AG04450 (cell line): Measurements from ENCODE around the gene MPRIP. TPM values are rescaled to one million over a fixed set of nuclear protein-coding genes. Genes with fewer than 3 reads are reported as not detected.

ENCODE experiments used
- CTCF ChIA-PET: fragments of 300-600, 350-600 bp; formaldehyde crosslinking; extraction: SDS; loops from one replicate; lab custom pipeline; 2022; ENCODE audit warnings: antibody characterized with exemption, inconsistent platforms; lab: Charles Lee
- POLR2A ChIA-PET: fragments of 350-600 bp; formaldehyde crosslinking; extraction: SDS; loops from one replicate; lab custom pipeline; 2021; ENCODE audit warnings: antibody characterized with exemption, inconsistent platforms; lab: Yijun Ruan, JAX
- DNase-seq: peaks from one replicate; pipeline ENCODE4 v3.0.0-alpha.2; 2011; ENCODE audit warnings: low read depth, low spot score
- H3K27ac ChIP-seq: one replicate; pipeline ENCODE4 v1.5.1; 2012; ENCODE audit warnings: low read depth, low read length, control low read depth
- H3K27me3 ChIP-seq: one replicate; pipeline ENCODE4 v1.6.0; 2012; ENCODE audit warnings: low read length; ENCODE audit not compliant: control insufficient read depth, insufficient read depth
- H3K4me3 ChIP-seq: 2 replicates; pipeline ENCODE4 v1.5.1; 2011; ENCODE audit warnings: mild to moderate bottlenecking, low read depth, low read length, control low read depth
- H3K9me3 ChIP-seq: 2 replicates; pipeline ENCODE4 v1.5.1; 2012; ENCODE audit warnings: low read length; ENCODE audit not compliant: control insufficient read depth, insufficient read depth
- polyA plus RNA-seq: library from polyadenylated mRNA; depleted of rRNA; stranded (reverse); fragments of >200 nt; gene quantifications from 2 replicates; pipeline ENCODE4 v1.2.3, GENCODE V29; 2011
- TF ChIP-seq, protein P1 (sequence below): IDR thresholded peaks from 2 replicates; pipeline ENCODE4 v1.5.1; 2011; ENCODE audit warnings: low read depth, low read length, control low read depth, inconsistent platforms

Gene MPRIP
- polyA plus RNA-seq, 1 experiment = 95.0 TPM

DNA sequence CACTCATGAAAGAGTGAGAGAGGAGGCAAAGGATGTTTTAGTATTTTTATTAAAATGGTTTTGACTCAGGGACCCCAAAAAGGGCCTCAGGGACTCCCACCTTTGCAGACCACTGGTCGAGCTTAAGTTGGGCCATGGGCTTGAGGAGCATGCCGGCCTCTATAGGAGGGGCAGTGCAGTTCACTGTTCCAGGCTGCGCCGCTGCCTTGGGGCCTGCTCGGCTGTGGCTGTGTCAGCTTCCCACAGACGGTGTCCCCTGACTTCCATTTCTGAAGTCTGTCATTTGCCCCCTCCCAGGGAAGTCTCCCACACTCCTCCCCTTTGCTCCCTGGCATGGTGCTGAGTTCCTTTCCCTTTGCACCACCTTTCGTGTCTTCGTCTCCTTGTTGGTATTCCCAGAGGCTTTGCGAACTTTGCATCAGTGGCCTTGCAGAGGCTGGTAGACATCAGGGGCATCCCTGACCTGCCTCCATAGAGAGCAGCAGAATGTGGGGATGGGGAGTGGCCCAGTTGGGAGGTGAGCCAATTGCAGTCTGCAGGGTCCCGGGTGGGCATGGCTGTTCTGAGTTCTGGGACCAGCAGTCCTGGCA, 17.1 kb downstream of the MPRIP start:
- POLR2A ChIA-PET = no interaction called here
- Histone ChIP-seq H3K4me3 (no peak overlapping the region), H3K27me3 (no peaks in the 10 kb centered on the region), H3K9me3 (no peaks in the 10 kb centered on the region), H3K27ac (no peak overlapping the region)
- TF ChIP-seq, protein P1, sequence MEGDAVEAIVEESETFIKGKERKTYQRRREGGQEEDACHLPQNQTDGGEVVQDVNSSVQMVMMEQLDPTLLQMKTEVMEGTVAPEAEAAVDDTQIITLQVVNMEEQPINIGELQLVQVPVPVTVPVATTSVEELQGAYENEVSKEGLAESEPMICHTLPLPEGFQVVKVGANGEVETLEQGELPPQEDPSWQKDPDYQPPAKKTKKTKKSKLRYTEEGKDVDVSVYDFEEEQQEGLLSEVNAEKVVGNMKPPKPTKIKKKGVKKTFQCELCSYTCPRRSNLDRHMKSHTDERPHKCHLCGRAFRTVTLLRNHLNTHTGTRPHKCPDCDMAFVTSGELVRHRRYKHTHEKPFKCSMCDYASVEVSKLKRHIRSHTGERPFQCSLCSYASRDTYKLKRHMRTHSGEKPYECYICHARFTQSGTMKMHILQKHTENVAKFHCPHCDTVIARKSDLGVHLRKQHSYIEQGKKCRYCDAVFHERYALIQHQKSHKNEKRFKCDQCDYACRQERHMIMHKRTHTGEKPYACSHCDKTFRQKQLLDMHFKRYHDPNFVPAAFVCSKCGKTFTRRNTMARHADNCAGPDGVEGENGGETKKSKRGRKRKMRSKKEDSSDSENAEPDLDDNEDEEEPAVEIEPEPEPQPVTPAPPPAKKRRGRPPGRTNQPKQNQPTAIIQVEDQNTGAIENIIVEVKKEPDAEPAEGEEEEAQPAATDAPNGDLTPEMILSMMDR = no peak
- CTCF ChIA-PET = no interaction called here
- no peak for DNase-seq

DNA sequence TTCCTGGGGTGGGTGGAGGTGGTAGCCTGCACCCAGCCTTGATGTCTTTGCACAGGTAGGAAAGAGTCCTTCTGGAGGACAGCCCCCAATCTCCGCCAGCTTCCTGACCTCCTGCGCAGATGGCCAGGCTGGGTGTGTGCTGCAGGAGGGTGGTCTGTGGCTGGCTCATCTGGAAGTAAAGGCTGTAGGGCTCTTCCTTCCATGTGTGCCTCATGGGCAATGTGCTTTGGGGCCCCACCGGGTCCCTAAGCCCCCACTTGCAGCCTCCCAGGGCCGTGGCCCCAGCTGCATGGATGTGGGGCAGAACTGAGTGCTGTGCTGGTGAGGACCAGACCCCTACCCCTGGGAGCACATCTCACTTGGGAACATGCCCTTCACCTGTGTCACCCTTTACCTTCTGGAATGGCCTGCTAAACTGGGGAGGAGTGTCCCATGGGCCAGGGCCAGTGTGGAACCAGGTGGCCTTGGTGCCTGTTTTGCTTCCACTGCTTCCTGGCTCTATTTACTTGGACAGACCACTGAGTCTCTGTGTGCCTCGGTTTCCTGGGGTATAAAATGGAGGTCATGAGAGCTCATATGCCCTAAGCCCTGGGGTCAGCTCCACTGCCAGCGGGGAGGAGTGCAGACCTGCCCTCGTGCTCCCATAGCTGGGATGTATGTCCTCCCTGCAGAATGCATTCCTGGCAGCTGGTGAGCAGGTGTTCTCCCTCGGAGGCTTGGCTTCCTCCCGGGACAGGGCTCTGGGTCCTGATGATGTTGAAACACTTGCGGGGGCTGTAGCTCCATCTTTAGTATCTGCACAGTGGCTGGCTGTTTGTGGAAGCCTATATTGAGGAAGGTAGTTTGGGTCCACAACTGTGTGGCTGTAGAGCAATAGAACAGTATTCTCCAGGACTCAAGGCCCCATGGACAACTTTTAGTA, 18.0 kb downstream of the MPRIP start:
- H3K27me3 ChIP-seq = no peaks in the 10 kb centered on the region
- no peak overlapping the region for H3K27ac ChIP-seq
- TF ChIP-seq, protein P1 = no peak
- no peaks in the 10 kb centered on the region for H3K9me3 ChIP-seq
- DNase-seq = no peak
- no peak overlapping the region for H3K4me3 ChIP-seq
- ChIA-PET CTCF (no interaction called here), POLR2A (no interaction called here)

- H3K27me3 ChIP-seq = no peaks in the 10 kb centered on the region
- POLR2A ChIA-PET = no interaction called here
- CTCF ChIA-PET = no interaction called here
- no peak for DNase-seq
- no peak overlapping the region for H3K27ac ChIP-seq
- TF ChIP-seq, protein P1 = no peak
- H3K9me3 ChIP-seq = no peaks in the 10 kb centered on the region
- H3K4me3 ChIP-seq = no peak overlapping the region
These were observed 18.7 kb downstream of the MPRIP start for GRCh38 chr17:17060930-17061329.

- Histone ChIP-seq H3K27ac (no peak overlapping the region), H3K9me3 (no peaks in the 10 kb centered on the region), H3K27me3 (no peaks in the 10 kb centered on the region), H3K4me3 (no peak overlapping the region)
- TF ChIP-seq, protein P1 = no peak
- POLR2A ChIA-PET = no interaction called here
- CTCF ChIA-PET = no interaction called here
- no peak for DNase-seq
These were observed 19.3 kb downstream of the MPRIP start for GRCh38 chr17:17061516-17061915.

DNA sequence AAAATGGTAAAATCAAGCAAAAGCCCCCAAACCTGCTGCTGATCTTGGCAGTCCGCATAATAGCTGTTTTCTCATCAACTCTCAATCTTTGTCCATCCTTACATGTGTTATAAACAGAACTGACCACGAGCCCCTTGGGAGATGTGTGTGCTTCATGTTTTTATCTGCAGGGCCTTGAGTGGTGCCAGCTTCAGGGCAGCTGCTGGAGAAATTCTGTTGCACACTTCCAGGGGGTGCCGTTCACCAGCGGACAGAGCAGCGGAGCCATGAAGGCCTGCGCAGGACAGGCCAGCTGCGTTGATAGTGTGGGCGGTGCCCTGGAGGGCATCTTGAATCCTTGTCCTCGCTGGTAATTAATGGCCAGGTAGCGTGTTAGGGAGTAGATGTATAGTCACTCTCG, 20.1 kb downstream of the MPRIP start:
- no peak for DNase-seq
- ChIA-PET CTCF (interaction anchor here (0.5 kb wide), 1 partner anchor 188 kb away, joined by 10 read pairs; no protein-coding TSS in a partner anchor), POLR2A (no interaction called here)
- no peaks in the 10 kb centered on the region for H3K9me3 ChIP-seq
- H3K27ac ChIP-seq = no peak overlapping the region
- TF ChIP-seq, protein P1 = no peak
- H3K27me3 ChIP-seq = no peaks in the 10 kb centered on the region
- no peak overlapping the region for H3K4me3 ChIP-seq
